BE2C (cell line): ENCODE measurements around the gene CDH13.

Source experiments
- DNase-seq: peaks from one replicate; pipeline ENCODE4 v3.0.0-alpha.2; 2020
- H3K27me3 ChIP-seq: fragments of 250-450 bp; sonication (Bioruptor Pico); 2 replicates; pipeline ENCODE4 v1.5.1; 2020; ENCODE audit warnings: mild to moderate bottlenecking
- H3K36me3 ChIP-seq: fragments of 250-450 bp; sonication (Bioruptor Pico); 2 replicates; pipeline ENCODE4 v1.5.1; 2020; ENCODE audit warnings: mild to moderate bottlenecking
- H3K4me1 ChIP-seq: fragments of 250-450 bp; sonication (Bioruptor Pico); 2 replicates; pipeline ENCODE4 v1.5.1; 2020
- H3K4me3 ChIP-seq: 2 replicates; pipeline ENCODE4 v1.5.1; 2011; ENCODE audit warnings: low read depth, low read length
- H3K9me3 ChIP-seq: fragments of 250-450 bp; sonication (Bioruptor Pico); 2 replicates; pipeline ENCODE4 v1.5.1; 2020
- TF ChIP-seq, protein P1 (sequence below): IDR thresholded peaks from 2 replicates; pipeline ENCODE4 v1.5.1; 2012; ENCODE audit warnings: mild to moderate bottlenecking, low read depth, low read length

Gene CDH13

DNA sequence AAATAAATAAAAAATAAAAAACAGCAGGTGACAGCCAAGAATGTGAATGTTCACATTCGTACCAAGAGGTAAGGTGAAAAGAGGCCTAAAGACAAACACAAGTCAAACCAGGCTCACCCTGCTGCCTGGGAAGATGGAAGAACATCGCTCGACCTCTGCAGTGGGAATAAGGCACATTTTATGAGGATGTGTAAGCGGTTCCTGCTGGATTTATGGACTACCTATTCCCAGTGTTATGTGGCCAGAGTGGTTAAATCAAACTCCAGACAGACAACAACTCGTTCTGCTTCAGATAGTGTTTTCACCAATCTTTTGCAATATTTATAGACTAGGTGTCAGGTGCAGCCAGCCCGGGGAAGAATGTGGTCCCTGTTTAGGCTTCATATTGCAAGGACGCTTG, 966.0 kb downstream of the CDH13 start:
- DNase-seq = no peak
- Histone ChIP-seq H3K27me3 (no peaks in the 10 kb centered on the region), H3K9me3 (no peaks in the 10 kb centered on the region), H3K4me1 (no peaks in the 10 kb centered on the region), H3K36me3 (no peaks in the 10 kb centered on the region), H3K4me3 (no peak overlapping the region)
- TF ChIP-seq, protein P1, sequence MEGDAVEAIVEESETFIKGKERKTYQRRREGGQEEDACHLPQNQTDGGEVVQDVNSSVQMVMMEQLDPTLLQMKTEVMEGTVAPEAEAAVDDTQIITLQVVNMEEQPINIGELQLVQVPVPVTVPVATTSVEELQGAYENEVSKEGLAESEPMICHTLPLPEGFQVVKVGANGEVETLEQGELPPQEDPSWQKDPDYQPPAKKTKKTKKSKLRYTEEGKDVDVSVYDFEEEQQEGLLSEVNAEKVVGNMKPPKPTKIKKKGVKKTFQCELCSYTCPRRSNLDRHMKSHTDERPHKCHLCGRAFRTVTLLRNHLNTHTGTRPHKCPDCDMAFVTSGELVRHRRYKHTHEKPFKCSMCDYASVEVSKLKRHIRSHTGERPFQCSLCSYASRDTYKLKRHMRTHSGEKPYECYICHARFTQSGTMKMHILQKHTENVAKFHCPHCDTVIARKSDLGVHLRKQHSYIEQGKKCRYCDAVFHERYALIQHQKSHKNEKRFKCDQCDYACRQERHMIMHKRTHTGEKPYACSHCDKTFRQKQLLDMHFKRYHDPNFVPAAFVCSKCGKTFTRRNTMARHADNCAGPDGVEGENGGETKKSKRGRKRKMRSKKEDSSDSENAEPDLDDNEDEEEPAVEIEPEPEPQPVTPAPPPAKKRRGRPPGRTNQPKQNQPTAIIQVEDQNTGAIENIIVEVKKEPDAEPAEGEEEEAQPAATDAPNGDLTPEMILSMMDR = no peak

DNA sequence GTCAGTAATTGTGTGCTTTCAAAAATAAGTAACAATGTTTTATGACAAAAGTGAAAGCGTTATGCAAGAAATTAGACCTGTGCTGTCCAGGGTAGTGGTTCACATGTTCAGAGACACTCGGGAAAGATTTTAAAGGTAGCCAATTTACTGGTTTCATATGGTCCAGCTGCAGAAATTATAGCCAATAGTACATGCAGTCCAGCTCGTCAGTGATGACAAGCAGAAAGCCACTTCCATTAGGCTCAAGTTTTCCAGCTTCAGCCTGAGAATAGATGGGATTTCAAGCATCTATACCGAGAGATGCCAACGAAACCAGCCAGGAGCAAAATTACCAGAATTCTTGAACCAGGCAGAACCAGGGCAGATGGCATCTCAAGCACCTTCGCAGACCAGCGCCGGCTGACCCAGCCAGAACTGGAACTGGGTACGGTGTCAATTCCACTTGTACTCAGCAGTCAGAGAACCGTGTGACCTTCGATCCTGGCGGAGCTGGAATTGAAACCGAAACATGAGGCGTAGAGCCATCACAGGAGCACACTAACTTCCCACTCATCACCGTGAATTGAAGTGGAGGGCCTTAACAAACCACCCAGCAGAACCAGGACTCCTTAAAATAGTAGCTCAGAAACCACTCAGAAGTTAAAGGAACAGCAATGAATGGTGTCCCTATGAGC, 973.2 kb downstream of the CDH13 start:
- H3K27me3 ChIP-seq = no peaks in the 10 kb centered on the region
- H3K36me3 ChIP-seq = no peaks in the 10 kb centered on the region
- H3K4me1 ChIP-seq = no peaks in the 10 kb centered on the region
- TF ChIP-seq, protein P1 = no peak
- DNase-seq = no peak
- H3K4me3 ChIP-seq = no peak overlapping the region
- H3K9me3 ChIP-seq = no peaks in the 10 kb centered on the region

DNA sequence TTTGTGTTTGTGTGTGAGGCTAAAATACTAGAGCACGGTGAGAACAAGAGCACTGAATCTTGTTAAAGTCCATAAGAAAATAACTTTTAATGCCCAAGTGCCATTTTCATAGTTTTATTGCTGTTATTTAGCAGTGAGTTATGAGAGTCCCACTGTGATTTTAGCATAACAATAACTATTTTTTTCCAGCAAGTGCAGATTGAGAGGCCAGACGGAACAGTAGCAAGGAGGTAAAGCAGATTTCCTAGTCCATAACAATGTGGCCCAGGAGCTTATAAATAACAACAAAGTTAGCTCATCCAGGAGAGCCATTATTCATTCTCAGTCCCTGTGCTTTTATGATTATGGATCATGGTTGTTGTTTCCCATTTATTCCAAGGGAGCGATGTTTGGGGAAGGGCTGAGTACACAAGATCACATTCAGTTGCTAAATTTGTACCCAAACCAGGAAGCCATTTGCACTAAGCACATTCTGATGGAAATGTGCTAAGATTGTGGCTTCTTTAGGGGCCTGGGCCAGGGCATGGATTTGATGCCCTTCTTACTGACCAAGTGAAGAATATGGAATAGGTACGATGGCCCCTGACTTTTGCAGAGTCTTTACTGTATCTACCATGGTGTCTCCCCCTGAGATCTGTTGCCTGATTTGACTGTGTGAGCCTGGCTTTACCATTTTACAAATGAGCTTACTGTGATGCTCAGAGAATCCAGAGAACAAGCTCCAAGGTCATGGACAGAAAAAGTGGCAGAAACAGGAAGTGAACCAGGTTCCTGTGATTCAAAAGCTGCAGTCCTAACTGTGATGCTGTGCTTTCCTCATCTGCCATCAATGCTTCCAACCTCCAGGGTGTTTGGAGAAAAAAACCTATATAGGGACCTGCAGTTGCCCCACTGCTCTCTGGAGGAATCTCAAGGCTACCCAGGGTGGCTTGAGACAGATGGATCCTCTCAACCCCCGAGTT, 976.3 kb downstream of the CDH13 start:
- Histone ChIP-seq H3K27me3 (no peaks in the 10 kb centered on the region), H3K4me1 (no peaks in the 10 kb centered on the region), H3K4me3 (no peak overlapping the region), H3K9me3 (no peaks in the 10 kb centered on the region), H3K36me3 (no peaks in the 10 kb centered on the region)
- no peak for DNase-seq
- TF ChIP-seq, protein P1 = no peak

DNA sequence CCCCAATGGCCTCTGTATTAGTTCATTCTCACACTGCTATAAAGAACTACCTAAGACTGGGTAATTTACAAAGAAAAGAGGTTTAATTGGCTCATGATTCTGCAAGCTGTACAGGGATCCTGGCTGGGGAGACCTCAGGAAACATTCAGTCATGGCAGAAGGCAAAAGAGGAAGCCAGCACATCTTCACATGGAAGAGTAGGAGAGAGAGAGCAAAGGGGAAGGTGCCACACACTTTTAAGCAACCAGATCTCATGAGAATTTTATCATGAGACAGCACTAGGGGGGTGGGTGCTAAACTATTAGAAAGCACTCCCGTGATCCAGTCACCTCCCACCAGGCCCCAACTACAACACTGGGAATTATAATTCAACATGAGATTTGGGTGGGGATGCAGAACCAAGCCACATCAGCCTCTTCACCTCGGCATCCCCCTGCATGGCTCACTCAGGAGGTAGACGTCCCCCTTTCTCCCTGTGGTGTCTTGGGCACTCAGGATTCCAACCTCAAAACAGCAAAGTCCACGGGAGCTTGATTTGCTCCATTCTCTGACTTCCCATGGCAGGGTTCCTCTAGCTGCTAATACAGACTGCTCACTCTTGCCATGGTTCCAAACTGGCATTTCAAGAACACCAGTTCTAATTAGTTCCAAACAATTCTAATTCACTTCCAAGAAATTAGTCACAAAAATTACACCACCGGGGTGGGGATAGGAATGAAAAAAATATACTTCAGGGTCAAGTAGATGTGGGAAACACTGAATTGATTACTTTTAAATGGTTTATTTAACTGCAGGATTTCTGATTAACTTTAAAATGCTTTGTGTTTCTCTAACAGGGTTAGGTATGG, 977.2 kb downstream of the CDH13 start:
- TF ChIP-seq, protein P1 = no peak

DNA sequence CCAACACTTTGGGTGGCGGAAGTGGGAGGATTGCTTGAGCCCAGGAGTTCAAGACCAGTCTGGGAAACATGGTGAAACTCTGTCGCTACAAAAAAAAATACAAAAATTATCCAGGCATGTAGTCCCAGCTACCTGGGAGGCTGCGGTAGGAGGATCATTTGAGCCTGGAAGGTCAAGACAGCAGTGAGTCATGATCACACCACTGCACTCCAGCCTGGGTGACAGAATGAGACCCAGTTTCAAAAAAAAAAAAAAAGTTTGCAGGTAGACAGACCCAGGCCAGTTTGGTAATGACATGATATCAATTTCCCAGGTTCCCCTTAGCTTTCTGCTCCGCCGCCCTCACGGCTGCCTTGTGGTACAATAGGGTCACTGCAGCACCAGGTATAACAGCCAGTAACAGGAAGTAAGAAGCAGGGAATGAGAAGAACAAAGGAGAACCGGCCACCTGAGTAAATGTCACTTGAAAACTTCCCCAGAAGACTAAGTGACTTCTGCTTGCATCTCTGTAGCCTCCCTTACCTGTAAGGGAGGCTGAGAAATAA, 979.8 kb downstream of the CDH13 start:
- no peaks in the 10 kb centered on the region for H3K27me3 ChIP-seq
- TF ChIP-seq, protein P1 = no peak
- H3K4me1 ChIP-seq = no peaks in the 10 kb centered on the region
- no peaks in the 10 kb centered on the region for H3K9me3 ChIP-seq
- H3K36me3 ChIP-seq = no peaks in the 10 kb centered on the region
- no peak for DNase-seq
- H3K4me3 ChIP-seq = no peak overlapping the region

More for the DNA sequence above, 977.2 kb downstream of the CDH13 start:
- Histone ChIP-seq H3K4me3 (no peak overlapping the region), H3K27me3 (no peaks in the 10 kb centered on the region), H3K4me1 (no peaks in the 10 kb centered on the region), H3K36me3 (no peaks in the 10 kb centered on the region), H3K9me3 (no peaks in the 10 kb centered on the region)
- DNase-seq = no peak
